H1 (cell line): ENCODE results near the gene SERPING1.
A peak's percentile ranks its signal among the peaks of the same experiment; 100 is the strongest.

ENCODE experiments used
- CREB1 ChIP-seq: IDR thresholded peaks from 2 replicates; pipeline ENCODE4 v1.6.1; 2012; ENCODE audit warnings: inconsistent platforms
- EZH2 ChIP-seq: fragments of 200-600 bp; sonication (generic); IDR thresholded peaks from 2 replicates; pipeline ENCODE4 v1.7.1; 2012; ENCODE audit warnings: low read depth, mild to moderate bottlenecking, moderate library complexity, low read length, inconsistent platforms; ENCODE audit not compliant: severe bottlenecking
- HDAC2 ChIP-seq, 2 experiments: fragments of 300-600 bp in 1 of 2; sonication (generic) in 1 of 2; IDR thresholded peaks; 2 replicates each; pipeline ENCODE4 v1.6.1; 2011 to 2012; ENCODE audit warnings: low read depth in 2 of 2, low read length in 2 of 2, mild to moderate bottlenecking in 2 of 2, moderate library complexity in 2 of 2, borderline replicate concordance in 1 of 2, inconsistent platforms in 1 of 2
- JUN ChIP-seq: IDR thresholded peaks from 2 replicates; pipeline ENCODE4 v1.6.1; 2011; ENCODE audit warnings: low read depth, mild to moderate bottlenecking, improper control_type of control experiment, low read length
- JUND ChIP-seq: IDR thresholded peaks from 2 replicates; pipeline ENCODE4 v1.6.1; 2011; ENCODE audit warnings: mild to moderate bottlenecking, improper control_type of control experiment, low read length
- KDM5A ChIP-seq: fragments of 200-600 bp; IDR thresholded peaks from 2 replicates; pipeline ENCODE4 v1.7.1; 2012; ENCODE audit warnings: mild to moderate bottlenecking, low read length, inconsistent platforms, mixed read lengths
- POLR2AphosphoS5 ChIP-seq: IDR thresholded peaks from 2 replicates; pipeline ENCODE4 v1.6.1; 2011; ENCODE audit warnings: low read depth, low read length
- RAD21 ChIP-seq, 2 experiments: IDR thresholded peaks in 1 of 2; conservative IDR thresholded peaks in 1 of 2; 2 replicates each; pipeline ENCODE4 v1.6.1; 2011; ENCODE audit warnings: low read depth in 2 of 2, low read length in 2 of 2, improper control_type of control experiment in 1 of 2, inconsistent platforms in 1 of 2, mild to moderate bottlenecking in 1 of 2, moderate library complexity in 1 of 2
- SIN3A ChIP-seq, 2 experiments: IDR thresholded peaks in 1 of 2; conservative IDR thresholded peaks in 1 of 2; 2 replicates each; pipeline ENCODE4 v1.6.1; 2011 to 2012; ENCODE audit warnings: low read length in 2 of 2, improper control_type of control experiment in 1 of 2, low read depth in 1 of 2, mild to moderate bottlenecking in 1 of 2
- SP1 ChIP-seq: IDR thresholded peaks from 2 replicates; pipeline ENCODE4 v1.6.1; 2011; ENCODE audit warnings: low read depth, low read length
- ZNF274 ChIP-seq: IDR thresholded peaks from 2 replicates; pipeline ENCODE4 v1.7.0; 2012; ENCODE audit warnings: low read length, borderline replicate concordance; ENCODE audit errors: extremely low read depth
- TF ChIP-seq, protein P1 (sequence below), 3 experiments: IDR thresholded peaks; 1 replicate in 2 of 3; 2 replicates in 1 of 3; pipeline versions ENCODE4 v1.5.1 to v1.6.1; 2011; ENCODE audit warnings: low read length in 3 of 3, mild to moderate bottlenecking in 3 of 3, inconsistent platforms in 2 of 3, low read depth in 1 of 3, moderate library complexity in 1 of 3; ENCODE audit not compliant: insufficient read depth in 1 of 3; ENCODE audit errors: control extremely low read depth in 1 of 3
- TF ChIP-seq, protein P2 (sequence below): IDR thresholded peaks from 2 replicates; pipeline ENCODE4 v1.6.1; 2012; ENCODE audit warnings: low read length, inconsistent platforms

DNA sequence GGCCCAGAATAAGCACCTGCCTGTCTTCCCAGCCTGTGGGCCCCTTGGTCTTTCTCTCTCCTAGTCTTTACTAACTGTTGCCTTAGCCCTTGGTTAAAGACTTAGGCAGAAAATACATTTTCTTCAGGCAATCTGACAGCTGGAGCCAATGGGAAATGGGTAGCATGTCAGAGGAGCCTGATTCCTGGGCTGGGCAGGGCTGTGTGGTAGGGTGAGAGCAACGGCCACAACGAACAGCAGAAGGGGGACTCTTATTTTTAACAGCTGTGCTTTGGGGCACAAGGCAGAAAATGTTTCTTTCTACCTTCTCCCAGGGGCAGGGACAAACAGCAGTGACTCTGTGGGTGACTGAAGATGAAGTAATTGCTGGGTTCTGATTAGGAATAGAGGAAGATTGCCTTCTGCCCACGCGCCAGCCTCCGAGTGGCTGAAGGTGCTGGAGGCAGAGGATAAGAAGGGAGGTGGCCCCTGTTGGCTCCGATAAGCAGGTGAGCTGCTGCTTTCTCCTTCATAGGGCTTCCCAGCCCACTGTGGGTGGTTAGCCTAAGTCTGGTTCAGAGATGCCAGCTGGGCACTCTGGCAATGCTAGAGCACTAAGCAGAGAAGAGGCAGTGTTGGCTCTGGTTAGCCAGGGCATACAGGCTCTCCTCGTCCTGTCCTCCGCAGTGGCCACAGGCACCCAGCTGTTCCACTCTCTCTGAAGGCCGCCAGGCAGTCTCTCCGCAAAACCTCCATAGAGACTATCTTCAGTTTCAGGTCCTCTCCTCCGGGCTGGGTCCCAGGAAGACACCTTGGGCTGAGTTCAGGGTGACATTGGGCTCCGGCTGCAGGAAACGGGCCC, 50.7 kb downstream of the SERPING1 start:
- TF ChIP-seq KDM5A (no peak), RAD21 (IDR thresholded peaks at IDR 0.05 in 1 of 2, conservative IDR thresholded peaks at IDR 0.05 in 1 of 2; ENCODE audit: low read depth in 2 of 2, low read length in 2 of 2) (no peak), EZH2 (no peak), CREB1 (no peak; the same call in none of the 2 replicates), JUN (no peak), SIN3A (conservative IDR thresholded peaks at IDR 0.05 in 1 of 2, IDR thresholded peaks at IDR 0.05 in 1 of 2; ENCODE audit: low read depth in 1 of 2, low read length in 2 of 2) (0 out of 4 replicates have a peak, but pooled peaks of 1 of the 2 experiments have one; percentile 20), JUND (no peak), SP1 (no peak), POLR2AphosphoS5 (peak; percentile 86), HDAC2 (IDR thresholded peaks at IDR 0.05; ENCODE audit: borderline replicate concordance in 1 of 2, low read depth in 2 of 2, low read length in 2 of 2) (no peak), ZNF274 (no peak)
- TF ChIP-seq, protein P1, sequence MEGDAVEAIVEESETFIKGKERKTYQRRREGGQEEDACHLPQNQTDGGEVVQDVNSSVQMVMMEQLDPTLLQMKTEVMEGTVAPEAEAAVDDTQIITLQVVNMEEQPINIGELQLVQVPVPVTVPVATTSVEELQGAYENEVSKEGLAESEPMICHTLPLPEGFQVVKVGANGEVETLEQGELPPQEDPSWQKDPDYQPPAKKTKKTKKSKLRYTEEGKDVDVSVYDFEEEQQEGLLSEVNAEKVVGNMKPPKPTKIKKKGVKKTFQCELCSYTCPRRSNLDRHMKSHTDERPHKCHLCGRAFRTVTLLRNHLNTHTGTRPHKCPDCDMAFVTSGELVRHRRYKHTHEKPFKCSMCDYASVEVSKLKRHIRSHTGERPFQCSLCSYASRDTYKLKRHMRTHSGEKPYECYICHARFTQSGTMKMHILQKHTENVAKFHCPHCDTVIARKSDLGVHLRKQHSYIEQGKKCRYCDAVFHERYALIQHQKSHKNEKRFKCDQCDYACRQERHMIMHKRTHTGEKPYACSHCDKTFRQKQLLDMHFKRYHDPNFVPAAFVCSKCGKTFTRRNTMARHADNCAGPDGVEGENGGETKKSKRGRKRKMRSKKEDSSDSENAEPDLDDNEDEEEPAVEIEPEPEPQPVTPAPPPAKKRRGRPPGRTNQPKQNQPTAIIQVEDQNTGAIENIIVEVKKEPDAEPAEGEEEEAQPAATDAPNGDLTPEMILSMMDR (IDR thresholded peaks at IDR 0.05; ENCODE audit: control extremely low read depth in 1 of 3, insufficient read depth in 1 of 3, low read depth in 1 of 3, low read length in 3 of 3) = no peak
- TF ChIP-seq, protein P2, sequence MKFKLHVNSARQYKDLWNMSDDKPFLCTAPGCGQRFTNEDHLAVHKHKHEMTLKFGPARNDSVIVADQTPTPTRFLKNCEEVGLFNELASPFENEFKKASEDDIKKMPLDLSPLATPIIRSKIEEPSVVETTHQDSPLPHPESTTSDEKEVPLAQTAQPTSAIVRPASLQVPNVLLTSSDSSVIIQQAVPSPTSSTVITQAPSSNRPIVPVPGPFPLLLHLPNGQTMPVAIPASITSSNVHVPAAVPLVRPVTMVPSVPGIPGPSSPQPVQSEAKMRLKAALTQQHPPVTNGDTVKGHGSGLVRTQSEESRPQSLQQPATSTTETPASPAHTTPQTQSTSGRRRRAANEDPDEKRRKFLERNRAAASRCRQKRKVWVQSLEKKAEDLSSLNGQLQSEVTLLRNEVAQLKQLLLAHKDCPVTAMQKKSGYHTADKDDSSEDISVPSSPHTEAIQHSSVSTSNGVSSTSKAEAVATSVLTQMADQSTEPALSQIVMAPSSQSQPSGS = peak; percentile 23; the same call in 1 of the 2 replicates
